Measurements from ENCODE around the gene ENG.
"Not testable (repeated sequence)": the region's sequence is repeated elsewhere in the genome, so short reads cannot be mapped to it uniquely, and the experiment has no call there.

ENG gene

DNA sequence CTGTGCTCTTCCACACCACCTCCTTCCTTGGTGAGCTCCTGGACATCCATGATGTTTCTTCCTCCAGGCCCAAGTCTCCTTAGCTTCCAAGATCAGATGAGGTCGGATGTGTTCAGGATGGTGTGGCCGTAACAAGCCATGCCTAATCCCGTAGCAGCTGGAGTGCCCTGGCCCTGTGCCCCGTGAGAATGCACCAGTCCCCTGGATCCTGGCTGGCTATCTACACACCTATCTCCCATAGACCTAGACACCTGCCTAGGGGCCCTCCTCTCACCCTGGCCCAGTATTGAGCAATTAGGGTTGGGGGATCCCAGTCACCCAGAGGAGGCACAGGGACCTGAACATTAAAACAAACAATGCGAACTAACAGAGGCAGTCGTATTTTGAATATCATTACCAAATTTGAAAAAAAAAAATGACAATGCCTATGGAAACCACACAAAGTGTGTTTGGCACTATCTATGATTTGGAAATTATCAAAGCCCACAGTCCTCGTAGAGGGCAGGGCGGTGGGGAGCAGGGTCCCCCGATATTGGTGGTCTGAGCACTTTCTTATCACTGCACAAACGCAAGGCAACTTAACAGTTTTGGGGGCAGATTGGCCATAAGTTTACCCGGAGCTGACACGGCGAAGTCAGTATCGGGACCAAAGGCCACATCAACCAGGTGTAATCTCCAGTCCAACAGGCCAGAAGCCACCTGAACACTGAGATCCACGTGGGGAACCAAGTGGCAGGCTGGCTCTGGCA lies 13.2 kb downstream of the ENG start:
- no peak for DNase-seq

DNA sequence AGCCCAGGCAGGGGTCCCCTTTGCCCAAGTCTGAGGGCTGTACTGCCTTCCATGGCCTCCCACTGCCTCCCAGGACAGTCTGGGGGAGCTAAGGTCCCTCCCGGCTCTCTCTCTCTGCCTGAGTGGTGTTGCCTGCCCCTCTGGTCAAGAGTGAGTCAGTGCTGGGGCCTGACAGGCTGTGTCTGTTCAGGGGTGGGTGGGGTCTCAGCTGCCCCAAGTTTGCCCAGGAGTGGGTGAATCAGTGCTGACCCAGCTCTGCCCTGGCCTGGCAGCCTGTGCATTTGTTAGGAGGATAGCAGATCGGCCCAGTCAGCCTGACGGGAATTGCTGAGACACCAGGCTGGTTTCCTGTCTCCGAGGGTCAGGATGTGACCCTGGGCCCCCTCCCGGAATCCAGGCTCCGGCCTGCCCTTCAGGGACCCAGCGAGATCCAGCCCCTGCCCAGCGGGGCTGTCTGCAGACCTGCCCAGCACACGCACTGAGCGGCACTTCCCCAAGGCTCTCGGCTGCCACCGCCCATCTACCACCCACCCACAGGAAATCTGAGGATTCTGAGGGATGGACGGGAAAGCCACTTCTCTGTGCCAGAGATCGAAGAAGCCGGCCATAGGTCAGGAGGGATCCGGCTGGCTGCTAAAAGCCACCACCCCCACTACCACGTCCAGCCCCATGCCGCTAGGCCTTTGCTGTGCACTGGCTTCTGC lies 15.9 kb downstream of the ENG start:
- no peak for DNase-seq

GRCh38 chr9:127837346-127837745 lies 17.1 kb downstream of the ENG start:
- DNase-seq = no peak

- not testable (repeated sequence) for DNase-seq
Measured at GRCh38 chr9:127836561-127836960, 17.9 kb downstream of the ENG start.

DNA sequence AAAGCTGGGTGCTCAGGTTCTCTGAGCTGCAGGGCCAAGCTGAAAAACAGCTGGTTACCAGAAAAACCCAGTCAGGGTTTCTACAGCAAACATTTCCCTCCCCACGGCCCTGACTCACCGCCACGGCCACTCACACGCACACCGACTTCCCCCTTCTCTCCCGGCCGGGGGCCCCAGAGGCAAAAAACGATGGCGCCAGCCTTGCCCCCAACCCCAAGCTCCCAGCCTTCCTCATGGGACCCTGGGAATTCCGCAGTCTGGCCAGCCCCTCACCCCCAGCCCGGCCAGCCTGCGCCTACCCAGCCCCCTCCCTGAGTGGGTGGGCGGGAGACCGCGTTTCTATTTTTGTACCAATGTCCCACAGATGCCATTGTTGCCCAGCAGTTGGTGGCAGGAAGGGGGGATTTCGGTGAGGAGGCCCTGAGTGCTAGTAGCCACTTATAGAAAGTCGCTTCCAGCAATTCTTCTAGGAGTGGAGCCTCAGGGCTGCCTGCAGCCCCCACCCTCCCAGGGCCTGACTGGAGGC lies 18.4 kb downstream of the ENG start:
- no peak for DNase-seq

- no peak for DNase-seq
Measured at GRCh38 chr9:127833555-127833954, 20.9 kb downstream of the ENG start.

GRCh38 chr9:127832248-127832647 lies 22.2 kb downstream of the ENG start:
- no peak for DNase-seq

DNA sequence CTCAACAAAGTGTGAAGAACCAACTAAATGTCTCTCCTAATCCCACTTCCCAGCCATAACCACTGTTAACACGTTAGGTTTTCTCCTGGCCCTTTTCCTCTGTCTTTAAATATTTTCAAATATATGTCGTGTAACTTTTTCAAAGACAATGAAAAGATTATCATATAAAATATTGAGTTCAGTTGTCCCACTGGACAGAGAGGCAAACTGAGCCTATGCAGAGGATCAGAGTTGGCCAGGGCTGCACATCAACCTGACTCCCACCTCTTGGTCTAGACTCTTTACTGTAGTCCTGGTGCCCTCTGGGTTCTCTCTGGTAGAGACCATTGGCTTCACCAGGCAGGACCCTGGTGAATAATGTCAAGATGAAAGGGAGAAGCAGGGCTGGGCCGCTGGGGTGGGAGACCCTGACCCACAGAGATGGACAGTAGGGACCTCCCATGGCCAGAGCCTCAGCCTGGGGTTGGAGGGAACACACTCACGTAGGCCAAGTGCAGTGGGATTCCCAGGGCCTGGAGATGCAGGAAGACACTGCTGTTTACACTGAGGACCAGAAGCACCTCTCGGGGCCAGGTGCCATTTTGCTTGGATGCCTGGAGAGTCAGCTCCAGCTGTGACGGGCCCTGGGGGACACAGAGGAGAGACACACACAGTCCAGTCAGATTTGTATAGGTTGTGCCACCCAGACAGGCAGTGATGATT lies 25.1 kb downstream of the ENG start:
- no peak for DNase-seq

- peak; percentile 85 for DNase-seq
Measured at GRCh38 chr9:127828262-127829031, 26.0 kb downstream of the ENG start.

- DNase-seq = no peak
Measured at GRCh38 chr9:127826253-127826913, 28.1 kb downstream of the ENG start.

- peak; percentile 48 for DNase-seq
Measured at GRCh38 chr9:127825319-127826051, 29.0 kb downstream of the ENG start.

DNA sequence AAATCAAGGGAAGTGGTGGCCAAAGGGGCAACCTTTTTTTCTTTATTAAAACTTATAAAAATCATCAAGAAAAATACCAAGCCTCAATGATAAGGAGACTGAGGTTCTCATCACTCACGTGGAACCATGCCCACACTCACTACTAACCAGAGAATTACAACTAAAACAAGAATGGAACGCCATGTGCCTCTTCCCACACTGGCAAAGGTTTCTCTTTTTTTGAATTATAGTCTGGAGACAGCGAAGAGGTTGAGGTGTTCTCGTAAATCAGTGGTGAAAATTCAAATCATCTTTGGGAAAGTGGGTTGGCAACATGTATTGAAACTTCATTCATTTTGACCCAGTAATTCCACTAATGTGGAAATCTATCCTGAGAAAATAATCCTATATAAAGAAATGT lies 32.4 kb downstream of the ENG start:
- DNase-seq = peak; percentile 43

GRCh38 chr9:127818574-127818973 lies 35.9 kb downstream of the ENG start:
- DNase-seq = no peak

GRCh38 chr9:127817881-127818434 lies 36.5 kb downstream of the ENG start:
- peak; percentile 58 for DNase-seq

GRCh38 chr9:127816728-127817127 lies 37.7 kb downstream of the ENG start:
- DNase-seq = no peak

- DNase-seq = no peak
Measured at GRCh38 chr9:127816362-127816725, 38.1 kb downstream of the ENG start.

- DNase-seq = no peak
Measured at GRCh38 chr9:127815512-127816361, 38.7 kb downstream of the ENG start.

- no peak for DNase-seq
Measured at GRCh38 chr9:127814619-127815511, 39.6 kb downstream of the ENG start.

DNA sequence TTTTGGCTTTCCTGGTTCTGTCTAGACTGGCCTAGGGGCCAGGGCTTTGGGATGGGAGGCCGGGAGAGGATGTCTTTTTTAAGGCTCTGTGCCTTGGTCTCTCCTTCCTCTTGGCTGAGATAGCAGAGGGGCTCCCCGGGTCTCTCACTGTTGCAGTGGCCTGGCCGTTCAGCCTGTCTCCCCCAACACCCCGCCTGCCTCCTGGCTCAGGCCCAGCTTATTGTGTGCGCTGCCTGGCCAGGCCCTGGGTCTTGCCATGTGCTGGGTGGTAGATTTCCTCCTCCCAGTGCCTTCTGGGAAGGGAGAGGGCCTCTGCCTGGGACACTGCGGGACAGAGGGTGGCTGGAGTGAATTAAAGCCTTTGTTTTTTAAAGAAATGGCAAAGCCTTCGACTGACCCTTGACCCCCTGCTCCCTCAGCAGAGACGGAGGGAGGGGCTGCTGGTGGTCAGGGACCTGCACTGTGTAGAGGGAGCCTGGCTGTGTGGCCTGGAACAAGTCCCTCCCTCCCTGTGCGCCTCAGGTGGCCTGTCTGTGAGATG lies 40.7 kb downstream of the ENG start:
- no peak for DNase-seq
